Liver (tissue), 3 donors: ENCODE measurements around the gene ZNF780B.

Experiments
- GABPA ChIP-seq, 2 donors: IDR thresholded peaks in 1 of 2; conservative IDR thresholded peaks in 1 of 2; 2 replicates each; pipeline ENCODE4 v1.6.1; 2016; ENCODE audit warnings: antibody characterized with exemption in 2 of 2, mild to moderate bottlenecking in 1 of 2, moderate library complexity in 1 of 2
- JUND ChIP-seq, 2 donors: IDR thresholded peaks; 2 replicates each; pipeline ENCODE4 v1.6.1; 2016; ENCODE audit warnings: antibody characterized with exemption in 2 of 2
- MAX ChIP-seq: IDR thresholded peaks from 2 replicates; pipeline ENCODE4 v1.6.1; 2016; ENCODE audit warnings: antibody characterized with exemption
- TAF1 ChIP-seq: conservative IDR thresholded peaks from 2 replicates; pipeline ENCODE4 v1.6.1; 2016; ENCODE audit warnings: antibody characterized with exemption, mild to moderate bottlenecking
- YY1 ChIP-seq: IDR thresholded peaks from 2 replicates; pipeline ENCODE4 v1.6.1; 2016; ENCODE audit warnings: antibody characterized with exemption, mild to moderate bottlenecking
- TF ChIP-seq, protein P1 (sequence below): IDR thresholded peaks from 2 replicates; pipeline ENCODE4 v1.6.1; 2016; ENCODE audit warnings: antibody characterized with exemption
- TF ChIP-seq, protein P2 (sequence below): fragments of 150-350 bp; IDR thresholded peaks from 2 replicates; pipeline ENCODE4 v1.5.1; 2017; ENCODE audit warnings: improper control_type of control experiment, low read depth, low read length; ENCODE audit not compliant: missing input control
- TF ChIP-seq, protein P3 (sequence below): IDR thresholded peaks from 2 replicates; pipeline ENCODE4 v1.6.1; 2016; ENCODE audit warnings: antibody characterized with exemption, mild to moderate bottlenecking
- donor health status: healthy.
- donor health status: healthy.

DNA sequence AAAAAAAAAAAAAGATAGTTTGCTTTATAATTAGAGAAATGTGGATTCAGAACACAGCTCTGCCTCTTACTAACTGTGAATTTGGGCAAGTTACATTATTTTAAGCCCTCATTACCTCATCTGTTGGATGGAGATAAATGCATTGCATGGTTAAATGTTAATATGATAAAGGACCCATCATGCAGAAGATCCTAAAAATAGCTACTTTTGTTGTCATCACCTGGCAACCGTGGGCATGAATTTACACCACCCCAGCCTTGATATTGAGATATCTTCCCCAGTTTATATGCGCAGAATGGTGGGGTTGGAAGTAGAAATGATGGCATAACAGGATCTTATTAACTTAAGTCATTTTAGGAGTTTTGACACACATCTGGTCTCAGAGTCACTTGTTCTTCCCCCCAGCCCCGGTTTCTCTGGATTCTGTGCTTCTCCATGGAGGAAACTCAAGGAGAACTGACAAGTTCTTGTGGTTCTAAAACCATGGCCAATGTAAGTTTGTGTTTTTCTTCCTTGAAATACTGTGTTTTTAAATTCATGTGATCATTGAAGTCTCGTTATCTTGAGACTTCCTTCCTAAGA is 50.2 kb downstream of the ZNF780B start:
- TF ChIP-seq, protein P1, sequence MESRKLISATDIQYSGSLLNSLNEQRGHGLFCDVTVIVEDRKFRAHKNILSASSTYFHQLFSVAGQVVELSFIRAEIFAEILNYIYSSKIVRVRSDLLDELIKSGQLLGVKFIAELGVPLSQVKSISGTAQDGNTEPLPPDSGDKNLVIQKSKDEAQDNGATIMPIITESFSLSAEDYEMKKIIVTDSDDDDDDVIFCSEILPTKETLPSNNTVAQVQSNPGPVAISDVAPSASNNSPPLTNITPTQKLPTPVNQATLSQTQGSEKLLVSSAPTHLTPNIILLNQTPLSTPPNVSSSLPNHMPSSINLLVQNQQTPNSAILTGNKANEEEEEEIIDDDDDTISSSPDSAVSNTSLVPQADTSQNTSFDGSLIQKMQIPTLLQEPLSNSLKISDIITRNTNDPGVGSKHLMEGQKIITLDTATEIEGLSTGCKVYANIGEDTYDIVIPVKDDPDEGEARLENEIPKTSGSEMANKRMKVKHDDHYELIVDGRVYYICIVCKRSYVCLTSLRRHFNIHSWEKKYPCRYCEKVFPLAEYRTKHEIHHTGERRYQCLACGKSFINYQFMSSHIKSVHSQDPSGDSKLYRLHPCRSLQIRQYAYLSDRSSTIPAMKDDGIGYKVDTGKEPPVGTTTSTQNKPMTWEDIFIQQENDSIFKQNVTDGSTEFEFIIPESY: no peak
- TF ChIP-seq, protein P2, sequence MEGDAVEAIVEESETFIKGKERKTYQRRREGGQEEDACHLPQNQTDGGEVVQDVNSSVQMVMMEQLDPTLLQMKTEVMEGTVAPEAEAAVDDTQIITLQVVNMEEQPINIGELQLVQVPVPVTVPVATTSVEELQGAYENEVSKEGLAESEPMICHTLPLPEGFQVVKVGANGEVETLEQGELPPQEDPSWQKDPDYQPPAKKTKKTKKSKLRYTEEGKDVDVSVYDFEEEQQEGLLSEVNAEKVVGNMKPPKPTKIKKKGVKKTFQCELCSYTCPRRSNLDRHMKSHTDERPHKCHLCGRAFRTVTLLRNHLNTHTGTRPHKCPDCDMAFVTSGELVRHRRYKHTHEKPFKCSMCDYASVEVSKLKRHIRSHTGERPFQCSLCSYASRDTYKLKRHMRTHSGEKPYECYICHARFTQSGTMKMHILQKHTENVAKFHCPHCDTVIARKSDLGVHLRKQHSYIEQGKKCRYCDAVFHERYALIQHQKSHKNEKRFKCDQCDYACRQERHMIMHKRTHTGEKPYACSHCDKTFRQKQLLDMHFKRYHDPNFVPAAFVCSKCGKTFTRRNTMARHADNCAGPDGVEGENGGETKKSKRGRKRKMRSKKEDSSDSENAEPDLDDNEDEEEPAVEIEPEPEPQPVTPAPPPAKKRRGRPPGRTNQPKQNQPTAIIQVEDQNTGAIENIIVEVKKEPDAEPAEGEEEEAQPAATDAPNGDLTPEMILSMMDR: no peak
- TF ChIP-seq MAX (no peak), JUND (IDR thresholded peaks at IDR 0.05) (no peak), YY1 (no peak), GABPA (IDR thresholded peaks at IDR 0.05 in 1 of 2, conservative IDR thresholded peaks at IDR 0.05 in 1 of 2) (no peak), TAF1 (no peak)
- TF ChIP-seq, protein P3, sequence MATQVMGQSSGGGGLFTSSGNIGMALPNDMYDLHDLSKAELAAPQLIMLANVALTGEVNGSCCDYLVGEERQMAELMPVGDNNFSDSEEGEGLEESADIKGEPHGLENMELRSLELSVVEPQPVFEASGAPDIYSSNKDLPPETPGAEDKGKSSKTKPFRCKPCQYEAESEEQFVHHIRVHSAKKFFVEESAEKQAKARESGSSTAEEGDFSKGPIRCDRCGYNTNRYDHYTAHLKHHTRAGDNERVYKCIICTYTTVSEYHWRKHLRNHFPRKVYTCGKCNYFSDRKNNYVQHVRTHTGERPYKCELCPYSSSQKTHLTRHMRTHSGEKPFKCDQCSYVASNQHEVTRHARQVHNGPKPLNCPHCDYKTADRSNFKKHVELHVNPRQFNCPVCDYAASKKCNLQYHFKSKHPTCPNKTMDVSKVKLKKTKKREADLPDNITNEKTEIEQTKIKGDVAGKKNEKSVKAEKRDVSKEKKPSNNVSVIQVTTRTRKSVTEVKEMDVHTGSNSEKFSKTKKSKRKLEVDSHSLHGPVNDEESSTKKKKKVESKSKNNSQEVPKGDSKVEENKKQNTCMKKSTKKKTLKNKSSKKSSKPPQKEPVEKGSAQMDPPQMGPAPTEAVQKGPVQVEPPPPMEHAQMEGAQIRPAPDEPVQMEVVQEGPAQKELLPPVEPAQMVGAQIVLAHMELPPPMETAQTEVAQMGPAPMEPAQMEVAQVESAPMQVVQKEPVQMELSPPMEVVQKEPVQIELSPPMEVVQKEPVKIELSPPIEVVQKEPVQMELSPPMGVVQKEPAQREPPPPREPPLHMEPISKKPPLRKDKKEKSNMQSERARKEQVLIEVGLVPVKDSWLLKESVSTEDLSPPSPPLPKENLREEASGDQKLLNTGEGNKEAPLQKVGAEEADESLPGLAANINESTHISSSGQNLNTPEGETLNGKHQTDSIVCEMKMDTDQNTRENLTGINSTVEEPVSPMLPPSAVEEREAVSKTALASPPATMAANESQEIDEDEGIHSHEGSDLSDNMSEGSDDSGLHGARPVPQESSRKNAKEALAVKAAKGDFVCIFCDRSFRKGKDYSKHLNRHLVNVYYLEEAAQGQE: no peak
